ENCODE results near the gene GOLGA6L22.
"Not testable (repeated sequence)": the region's sequence is repeated elsewhere in the genome, so short reads cannot be mapped to it uniquely, and the experiment has no call there.

The GOLGA6L22 gene

GRCh38 chr15:22458603-22459002, at the start of gene GOLGA6L22:
GOLGA6L22 (plus strand) TSS chr15:22458903; CDS start chr15:22458994, 91 bp downstream.
- DNase-seq (ENCODE audit: low read depth in 3 of 3), result not testable (repeated sequence)

GRCh38 chr15:22417288-22417687, 41.4 kb upstream of the GOLGA6L22 start:
- not testable (repeated sequence) for DNase-seq (ENCODE audit: low read depth in 3 of 3)

GRCh38 chr15:22417795-22418194, 40.9 kb upstream of the GOLGA6L22 start:
- not testable (repeated sequence) for DNase-seq (ENCODE audit: low read depth in 3 of 3)

GRCh38 chr15:22418212-22418611, 40.5 kb upstream of the GOLGA6L22 start:
- DNase-seq (ENCODE audit: low read depth in 3 of 3), result not testable (repeated sequence)

GRCh38 chr15:22418666-22419065, 40.0 kb upstream of the GOLGA6L22 start:
- not testable (repeated sequence) for DNase-seq (ENCODE audit: low read depth in 3 of 3)

- not testable (repeated sequence) for DNase-seq (ENCODE audit: low read depth in 3 of 3)
Measured at GRCh38 chr15:22420340-22420739, 38.4 kb upstream of the GOLGA6L22 start.

- DNase-seq (ENCODE audit: low read depth in 3 of 3), result not testable (repeated sequence)
Measured at GRCh38 chr15:22429426-22429825, 29.3 kb upstream of the GOLGA6L22 start.

GRCh38 chr15:22431687-22432086, 27.0 kb upstream of the GOLGA6L22 start:
- not testable (repeated sequence) for DNase-seq (ENCODE audit: low read depth in 3 of 3)

GRCh38 chr15:22494490-22495113, 35.9 kb downstream of the GOLGA6L22 start:
- peak in 2 of 3 experiments; percentile 0 to 21 for DNase-seq (ENCODE audit: low read depth in 3 of 3)

GRCh38 chr15:22497200-22497599, 38.5 kb downstream of the GOLGA6L22 start:
- not testable (repeated sequence) for DNase-seq (ENCODE audit: low read depth in 3 of 3)

- DNase-seq (ENCODE audit: low read depth in 3 of 3), result not testable (repeated sequence)
Measured at GRCh38 chr15:22498220-22498925, 39.7 kb downstream of the GOLGA6L22 start.

GRCh38 chr15:22502272-22502671, 43.6 kb downstream of the GOLGA6L22 start:
- not testable (repeated sequence) for DNase-seq (ENCODE audit: low read depth in 3 of 3)

GRCh38 chr15:22506959-22507358, 48.3 kb downstream of the GOLGA6L22 start:
- not testable (repeated sequence) for DNase-seq (ENCODE audit: low read depth in 3 of 3)

- not testable (repeated sequence) for DNase-seq (ENCODE audit: low read depth in 3 of 3)
Measured at GRCh38 chr15:22516140-22516539, 57.4 kb downstream of the GOLGA6L22 start.
